HG02870 (cell line): ENCODE results near the gene ALDH4A1.

Experiments
- ATAC-seq: cut with Tn5 transposase; IDR thresholded peaks from one replicate; pipeline ENCODE4 v1.9.1; 2021; ENCODE audit warnings: mild to moderate bottlenecking, moderate library complexity; ENCODE audit not compliant: unreplicated experiment

Gene ALDH4A1

GRCh38 chr1:18939398-18940302, 37.3 kb upstream of the ALDH4A1 start:
- ATAC-seq: no peak

- no peak for ATAC-seq
Observed at GRCh38 chr1:18938707-18939070, 36.3 kb upstream of the ALDH4A1 start.

GRCh38 chr1:18938008-18938706, 35.8 kb upstream of the ALDH4A1 start:
- ATAC-seq: no peak

- no peak for ATAC-seq
Observed at GRCh38 chr1:18937539-18937938, 35.2 kb upstream of the ALDH4A1 start.

- ATAC-seq: no peak
Observed at GRCh38 chr1:18936814-18937481, 34.6 kb upstream of the ALDH4A1 start.

GRCh38 chr1:18936471-18936813, 34.1 kb upstream of the ALDH4A1 start:
- ATAC-seq: no peak

- no peak for ATAC-seq
Observed at GRCh38 chr1:18934205-18935000, 32.0 kb upstream of the ALDH4A1 start.

- ATAC-seq: no peak
Observed at GRCh38 chr1:18932879-18933278, 30.5 kb upstream of the ALDH4A1 start.

- ATAC-seq: no peak
Observed at GRCh38 chr1:18932387-18932786, 30.0 kb upstream of the ALDH4A1 start.

- ATAC-seq: no peak
Observed at GRCh38 chr1:18931730-18932129, 29.4 kb upstream of the ALDH4A1 start.

GRCh38 chr1:18929686-18930085, 27.3 kb upstream of the ALDH4A1 start:
- no peak for ATAC-seq

GRCh38 chr1:18928985-18929384, 26.6 kb upstream of the ALDH4A1 start:
- no peak for ATAC-seq

GRCh38 chr1:18928406-18928805, 26.1 kb upstream of the ALDH4A1 start:
- no peak for ATAC-seq

GRCh38 chr1:18927654-18928272, 25.4 kb upstream of the ALDH4A1 start:
- ATAC-seq: peak; percentile 44

GRCh38 chr1:18927082-18927653, 24.8 kb upstream of the ALDH4A1 start:
- peak; percentile 3 for ATAC-seq

GRCh38 chr1:18926315-18927081, 24.1 kb upstream of the ALDH4A1 start:
- peak; percentile 56 for ATAC-seq

- ATAC-seq: no peak
Observed at GRCh38 chr1:18925279-18925678, 22.9 kb upstream of the ALDH4A1 start.

GRCh38 chr1:18924221-18924691, 21.9 kb upstream of the ALDH4A1 start:
- no peak for ATAC-seq

GRCh38 chr1:18923756-18924211, 21.4 kb upstream of the ALDH4A1 start:
- ATAC-seq: no peak
